ENCODE results near the gene SRSF10. TPM values are rescaled to one million over a fixed set of nuclear protein-coding genes. Genes with fewer than 3 reads are reported as not detected.
"Not testable (repeated sequence)": the region's sequence is repeated elsewhere in the genome, so short reads cannot be mapped to it uniquely, and the experiment has no call there.

SRSF10 gene
- total RNA-seq, 2 experiments from 2014 or later = 213 to 225 TPM

DNA sequence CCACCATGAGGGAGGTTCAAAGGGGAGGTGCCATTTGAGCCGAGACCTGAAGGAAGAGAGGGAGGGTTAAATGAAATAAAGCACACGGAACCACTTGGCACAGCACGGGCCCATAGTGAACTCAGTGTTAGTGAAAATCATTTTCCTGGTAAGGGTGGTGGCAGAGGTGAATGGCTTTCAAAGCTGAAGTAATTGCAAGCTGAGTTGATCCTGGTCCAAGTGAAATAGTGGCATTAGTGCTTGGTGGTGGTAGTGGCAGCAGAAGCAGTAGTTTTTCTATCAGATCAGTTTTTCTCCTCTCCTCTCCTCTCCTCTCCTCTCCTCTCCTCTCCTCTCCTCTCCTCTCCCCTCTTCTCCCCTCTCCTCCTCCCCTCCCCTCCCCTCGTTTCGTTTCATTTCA is 30.5 kb upstream of the SRSF10 start:
- ChIA-PET CTCF (interaction anchor here (1.0 kb wide), 1 partner anchor 1885 kb away, joined by 3 read pairs; no protein-coding TSS in a partner anchor), POLR2A (no interaction called here)
- H3K9me3 Mint-ChIP-seq (ENCODE audit: low read depth) = no peaks in the 10 kb centered on the region
- no peaks in the 10 kb centered on the region for H3K36me3 Mint-ChIP-seq (ENCODE audit: low read depth)
- H3K4me3 Mint-ChIP-seq = no peak overlapping the region
- ATAC-seq (no peak), DNase-seq (no peak)
- peaks cover 5% of the 10 kb centered on the region for H3K27me3 Mint-ChIP-seq
- H3K27ac Mint-ChIP-seq = no peak overlapping the region
- intact Hi-C loops (cut with DNase I, micrococcal nuclease) = no loop called here
- H3K4me1 Mint-ChIP-seq = no peaks in the 10 kb centered on the region

DNA sequence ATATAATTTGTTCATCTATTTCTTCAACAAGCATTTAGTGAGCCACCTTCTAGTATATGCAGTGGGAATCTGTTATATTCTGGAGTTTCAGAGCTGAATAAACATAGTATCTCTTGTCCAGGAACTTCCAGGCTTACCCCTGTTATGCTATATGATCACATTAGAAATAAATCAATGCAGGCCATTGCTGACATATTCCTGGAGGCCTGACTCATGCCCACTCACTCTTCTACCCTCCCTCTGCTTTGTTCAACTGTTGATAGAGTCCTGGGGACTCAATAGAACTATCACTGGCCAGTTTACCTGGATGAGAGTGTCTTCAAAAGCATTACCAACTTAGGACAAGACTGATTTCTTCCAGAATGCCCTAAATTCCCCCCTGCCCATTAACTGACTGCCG is 29.3 kb upstream of the SRSF10 start:
- intact Hi-C loops (cut with DNase I, micrococcal nuclease) = no loop called here
- DNase-seq (no peak), ATAC-seq (no peak)
- Mint-ChIP-seq H3K9me3 (ENCODE audit: low read depth) (no peaks in the 10 kb centered on the region), H3K27ac (no peak overlapping the region), H3K27me3 (peaks cover 5% of the 10 kb centered on the region), H3K36me3 (ENCODE audit: low read depth) (no peaks in the 10 kb centered on the region), H3K4me1 (no peaks in the 10 kb centered on the region), H3K4me3 (no peak overlapping the region)
- POLR2A ChIA-PET = no interaction called here
- CTCF ChIA-PET = no interaction called here

DNA sequence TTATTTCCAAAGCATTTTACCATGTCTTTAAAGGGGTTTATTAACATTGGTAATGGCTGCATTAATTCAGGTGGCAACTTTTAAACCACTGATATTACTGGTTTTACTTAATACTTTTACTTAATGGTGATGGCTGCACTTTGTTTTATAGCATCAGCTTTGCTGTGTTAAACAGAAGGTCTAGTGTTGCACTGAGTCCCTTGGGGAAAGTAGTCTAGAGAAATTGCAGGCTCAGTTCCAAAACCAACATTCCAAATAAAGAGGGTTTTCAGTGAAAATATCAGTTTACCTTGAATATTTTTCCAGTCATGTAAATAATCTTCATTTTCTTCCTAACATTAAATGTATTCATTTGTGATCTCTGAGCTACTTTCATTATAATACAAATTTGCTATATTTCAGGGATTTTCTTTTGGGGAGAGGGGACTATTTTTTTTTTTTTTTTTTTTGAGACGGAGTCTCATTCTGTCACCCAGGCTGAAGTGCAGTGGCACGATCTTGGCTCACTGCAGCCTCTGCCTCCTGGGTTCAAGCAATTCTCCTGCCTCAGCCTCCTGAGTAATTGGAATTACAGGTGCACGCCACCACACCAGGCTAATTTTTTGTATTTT is 28.6 kb upstream of the SRSF10 start:
- H3K9me3 Mint-ChIP-seq (ENCODE audit: low read depth); H3K27ac Mint-ChIP-seq; DNase-seq; H3K36me3 Mint-ChIP-seq (ENCODE audit: low read depth); H3K4me1 Mint-ChIP-seq; ATAC-seq; H3K27me3 Mint-ChIP-seq; H3K4me3 Mint-ChIP-seq; intact Hi-C loops (cut with DNase I, micrococcal nuclease): not testable (repeated sequence)
- ChIA-PET POLR2A (interaction anchor here (0.6 kb wide), 1 partner anchor 36 kb away, joined by 3 read pairs; no protein-coding TSS in a partner anchor), CTCF (interaction anchor here (0.7 kb wide), 1 partner anchor 1834 kb away, joined by 4 read pairs; no protein-coding TSS in a partner anchor)

DNA sequence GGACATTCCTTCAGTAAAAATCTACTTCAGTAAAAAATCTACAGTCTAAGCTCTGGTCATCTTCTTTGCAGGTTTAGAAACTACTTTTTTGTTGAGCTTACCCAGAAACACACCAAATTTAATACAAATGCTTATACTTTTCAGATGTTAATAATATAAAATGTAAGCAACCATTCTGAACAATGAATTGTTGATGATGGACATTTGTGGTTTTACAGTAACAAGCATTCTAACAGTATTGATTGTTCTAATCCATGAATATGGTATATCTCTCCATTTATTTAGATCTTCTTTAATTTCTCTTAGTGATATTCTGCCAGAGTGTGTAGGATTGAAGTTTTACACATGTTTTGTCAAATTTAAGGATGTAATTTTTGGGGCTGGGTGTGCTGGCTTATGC is 27.0 kb upstream of the SRSF10 start:
- Mint-ChIP-seq H3K4me3 (no peak overlapping the region), H3K4me1 (no peaks in the 10 kb centered on the region), H3K27ac (no peak overlapping the region), H3K27me3 (peaks cover 5% of the 10 kb centered on the region), H3K9me3 (ENCODE audit: low read depth) (no peaks in the 10 kb centered on the region), H3K36me3 (ENCODE audit: low read depth) (no peaks in the 10 kb centered on the region)
- DNase-seq (no peak), ATAC-seq (no peak)
- ChIA-PET POLR2A (no interaction called here), CTCF (no interaction called here)
- intact Hi-C loops (cut with DNase I, micrococcal nuclease) = no loop called here

DNA sequence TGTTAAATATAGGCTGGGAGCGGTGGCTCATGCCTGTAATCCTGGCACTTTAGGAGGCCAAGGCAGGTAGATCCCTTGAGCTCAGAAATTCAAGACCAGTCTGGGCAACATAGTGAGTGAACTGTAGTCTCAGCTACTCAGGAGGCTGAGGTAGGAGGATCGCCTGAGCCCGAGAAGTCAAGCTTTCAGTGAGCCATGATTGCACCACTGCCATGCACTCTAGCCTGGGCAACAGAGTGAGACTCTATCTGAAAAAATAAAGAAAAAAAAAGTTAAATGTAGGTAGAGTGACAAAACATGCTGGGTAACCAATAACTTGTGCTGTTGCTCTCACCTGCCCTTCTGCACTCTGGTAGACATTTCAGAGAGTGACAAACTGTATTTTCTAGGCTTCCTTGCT is 25.0 kb upstream of the SRSF10 start:
- POLR2A ChIA-PET = no interaction called here
- Mint-ChIP-seq H3K27me3 (peaks cover 5% of the 10 kb centered on the region), H3K36me3 (ENCODE audit: low read depth) (no peaks in the 10 kb centered on the region), H3K9me3 (ENCODE audit: low read depth) (no peaks in the 10 kb centered on the region), H3K4me1 (no peaks in the 10 kb centered on the region), H3K27ac (no peak overlapping the region), H3K4me3 (no peak overlapping the region)
- DNase-seq = no peak
- no peak for ATAC-seq
- CTCF ChIA-PET = no interaction called here
- intact Hi-C loops (cut with DNase I, micrococcal nuclease) = no loop called here

DNA sequence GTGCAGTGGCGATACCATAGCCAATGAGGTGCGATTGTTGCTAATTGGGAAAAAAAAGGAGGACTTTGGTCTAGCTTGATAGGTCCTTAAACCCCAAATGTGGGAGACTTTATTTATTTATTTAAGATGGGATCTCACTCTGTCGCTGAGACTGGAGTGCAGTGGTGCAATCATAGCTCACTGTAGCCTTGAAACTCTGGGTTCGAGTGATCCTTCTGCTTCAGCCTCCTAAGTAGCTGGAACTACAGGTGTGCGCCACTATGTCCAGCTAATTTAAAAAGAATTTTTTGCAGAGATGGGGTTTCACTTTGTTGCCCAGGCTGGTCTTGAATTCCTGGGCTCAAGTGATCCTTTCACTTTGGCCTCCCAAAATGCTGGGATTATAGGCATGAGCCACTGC is 24.0 kb upstream of the SRSF10 start:
- ATAC-seq (no peak), DNase-seq (no peak)
- Mint-ChIP-seq H3K4me3 (no peak overlapping the region), H3K27ac (no peak overlapping the region), H3K4me1 (peaks cover 2% of the 10 kb centered on the region), H3K36me3 (ENCODE audit: low read depth) (no peaks in the 10 kb centered on the region), H3K9me3 (ENCODE audit: low read depth) (no peaks in the 10 kb centered on the region), H3K27me3 (peaks cover 5% of the 10 kb centered on the region)
- CTCF ChIA-PET = interaction anchor here (0.6 to 0.7 kb wide), 5 partner anchors 15 to 877 kb away, joined by 3 to 5 read pairs (median 3); no protein-coding TSS in a partner anchor
- intact Hi-C loops (cut with DNase I, micrococcal nuclease) = no loop called here
- POLR2A ChIA-PET = no interaction called here

DNA sequence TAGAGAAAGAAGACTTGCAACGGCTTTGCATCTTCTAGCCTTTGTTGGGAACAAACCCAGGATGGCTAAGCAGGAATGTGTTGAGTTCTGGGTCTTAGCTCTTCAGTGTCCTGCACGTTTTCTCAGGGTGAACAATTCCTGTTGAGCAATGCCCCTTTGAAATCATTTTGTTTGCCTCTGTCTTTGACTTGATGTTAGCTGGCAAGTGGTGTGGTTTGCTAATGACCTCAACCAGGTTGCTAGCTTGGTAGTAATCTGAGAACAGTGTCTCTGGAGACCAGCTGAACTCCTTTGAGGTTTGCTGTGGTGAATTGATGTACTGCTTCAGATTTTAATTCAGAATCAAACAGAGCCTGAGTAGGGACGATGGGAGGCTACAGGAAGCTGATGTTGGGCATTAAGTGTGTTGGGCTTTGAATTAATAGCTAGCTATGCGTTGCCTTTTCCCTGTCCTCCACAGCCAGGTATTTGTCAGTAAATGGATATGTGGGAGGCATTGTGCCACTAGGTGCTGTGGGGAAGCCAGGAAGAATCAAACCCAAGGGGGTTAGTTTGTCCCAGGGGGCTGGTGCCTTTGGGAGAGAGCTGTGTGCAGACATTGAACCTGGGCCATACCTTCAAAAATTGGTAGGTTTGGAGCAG is 23.3 kb upstream of the SRSF10 start:
- DNase-seq (no peak), ATAC-seq (no peak)
- Mint-ChIP-seq H3K9me3 (ENCODE audit: low read depth) (no peaks in the 10 kb centered on the region), H3K4me1 (peaks cover 9% of the 10 kb centered on the region), H3K27me3 (peaks cover 5% of the 10 kb centered on the region), H3K4me3 (no peak overlapping the region), H3K27ac (no peak overlapping the region), H3K36me3 (ENCODE audit: low read depth) (no peaks in the 10 kb centered on the region)
- intact Hi-C loops (cut with DNase I, micrococcal nuclease) = no loop called here
- ChIA-PET CTCF (interaction anchor here (0.6 to 1.2 kb wide), 7 partner anchors 14 to 877 kb away, joined by 3 to 5 read pairs (median 3); no protein-coding TSS in a partner anchor), POLR2A (interaction anchor here (0.6 to 0.7 kb wide), 2 partner anchors 30 to 312 kb away, joined by 4 read pairs; partner anchors contain the start of gene RPL11)

DNA sequence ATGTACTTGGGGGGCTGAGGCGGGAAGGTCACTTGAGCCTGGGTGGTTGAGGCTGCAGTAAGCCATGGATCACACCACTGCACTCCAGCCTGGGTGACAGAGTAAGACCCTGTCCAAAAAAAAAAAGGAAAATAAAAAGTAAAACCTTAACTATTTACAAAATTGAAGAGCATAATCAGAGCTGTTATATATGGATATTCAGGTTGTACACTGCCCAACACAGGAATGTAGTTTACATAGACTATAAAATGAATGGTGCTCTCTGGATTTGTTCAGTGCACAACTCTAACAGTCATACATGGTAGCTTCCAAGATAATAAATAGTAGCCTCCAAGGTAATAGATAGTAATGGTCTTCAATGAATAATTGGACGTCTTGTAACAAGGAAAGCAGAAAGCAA is 22.6 kb upstream of the SRSF10 start:
- no peaks in the 10 kb centered on the region for H3K36me3 Mint-ChIP-seq (ENCODE audit: low read depth)
- intact Hi-C loops (cut with DNase I, micrococcal nuclease) = no loop called here
- no peak overlapping the region for H3K4me3 Mint-ChIP-seq
- ChIA-PET POLR2A (no interaction called here), CTCF (interaction anchor here (1.1 to 1.2 kb wide), 2 partner anchors 25 to 59 kb away, joined by 3 to 4 read pairs; no protein-coding TSS in a partner anchor)
- ATAC-seq (no peak), DNase-seq (no peak)
- H3K27me3 Mint-ChIP-seq = peaks cover 5% of the 10 kb centered on the region
- H3K4me1 Mint-ChIP-seq = peaks cover 9% of the 10 kb centered on the region
- H3K9me3 Mint-ChIP-seq (ENCODE audit: low read depth) = no peaks in the 10 kb centered on the region
- no peak overlapping the region for H3K27ac Mint-ChIP-seq

DNA sequence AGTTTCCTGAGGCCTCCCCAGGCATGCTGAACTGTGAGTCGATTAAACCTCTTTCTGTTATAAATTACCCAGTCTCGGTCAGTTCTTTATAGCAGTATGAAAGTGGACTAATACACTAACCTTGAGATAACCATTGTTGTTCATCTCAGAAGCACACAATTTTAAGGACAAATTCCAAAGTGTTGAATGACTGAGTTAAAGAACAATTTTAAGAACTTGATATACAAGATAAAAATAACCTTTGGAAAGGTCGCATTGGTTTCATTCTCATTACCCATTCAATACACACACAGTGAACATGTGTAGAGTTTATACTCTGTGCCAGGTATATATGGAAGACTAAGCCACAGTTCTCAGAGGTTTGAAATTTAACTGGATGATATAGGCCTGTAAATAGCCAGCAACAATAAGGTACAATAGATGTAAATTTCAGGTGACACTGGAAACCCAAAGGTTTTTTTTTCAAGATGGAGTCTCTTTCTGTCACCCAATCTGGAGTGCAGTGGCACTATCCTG is 19.1 kb upstream of the SRSF10 start:
- intact Hi-C loops (cut with DNase I, micrococcal nuclease) = no loop called here
- ChIA-PET CTCF (no interaction called here), POLR2A (no interaction called here)
- H3K27me3 Mint-ChIP-seq = no peaks in the 10 kb centered on the region
- peak overlapping the region; percentile 6 for H3K27ac Mint-ChIP-seq
- H3K9me3 Mint-ChIP-seq (ENCODE audit: low read depth) = no peaks in the 10 kb centered on the region
- H3K4me1 Mint-ChIP-seq = peaks cover 14% of the 10 kb centered on the region
- ATAC-seq (no peak), DNase-seq (no peak)
- H3K36me3 Mint-ChIP-seq (ENCODE audit: low read depth) = no peaks in the 10 kb centered on the region
- H3K4me3 Mint-ChIP-seq = no peak overlapping the region

DNA sequence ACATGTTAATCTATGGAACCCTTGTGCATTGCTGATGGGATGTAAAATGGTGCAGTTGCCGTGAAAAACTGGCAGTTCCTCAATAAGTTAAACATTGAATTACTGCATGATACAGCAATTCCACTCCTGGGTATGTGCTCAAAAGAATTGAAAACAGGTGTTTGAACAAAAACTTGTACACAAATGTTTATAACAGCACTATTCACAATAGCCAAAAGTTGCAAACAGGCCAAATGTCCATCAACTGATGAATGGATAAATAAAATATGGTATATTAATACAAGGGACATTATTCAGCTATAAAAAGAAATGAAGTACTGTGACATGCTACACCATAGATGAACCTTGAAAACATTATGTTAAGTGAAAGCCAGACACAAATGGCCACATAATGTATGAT is 17.7 kb upstream of the SRSF10 start:
- ChIA-PET CTCF (no interaction called here), POLR2A (no interaction called here)
- DNase-seq = no peak
- Mint-ChIP-seq H3K27ac (no peak overlapping the region), H3K9me3 (ENCODE audit: low read depth) (no peaks in the 10 kb centered on the region), H3K4me3 (no peak overlapping the region), H3K4me1 (peaks cover 14% of the 10 kb centered on the region), H3K27me3 (no peaks in the 10 kb centered on the region), H3K36me3 (ENCODE audit: low read depth) (no peaks in the 10 kb centered on the region)
- intact Hi-C loops (cut with DNase I, micrococcal nuclease) = no loop called here
- no peak for ATAC-seq

DNA sequence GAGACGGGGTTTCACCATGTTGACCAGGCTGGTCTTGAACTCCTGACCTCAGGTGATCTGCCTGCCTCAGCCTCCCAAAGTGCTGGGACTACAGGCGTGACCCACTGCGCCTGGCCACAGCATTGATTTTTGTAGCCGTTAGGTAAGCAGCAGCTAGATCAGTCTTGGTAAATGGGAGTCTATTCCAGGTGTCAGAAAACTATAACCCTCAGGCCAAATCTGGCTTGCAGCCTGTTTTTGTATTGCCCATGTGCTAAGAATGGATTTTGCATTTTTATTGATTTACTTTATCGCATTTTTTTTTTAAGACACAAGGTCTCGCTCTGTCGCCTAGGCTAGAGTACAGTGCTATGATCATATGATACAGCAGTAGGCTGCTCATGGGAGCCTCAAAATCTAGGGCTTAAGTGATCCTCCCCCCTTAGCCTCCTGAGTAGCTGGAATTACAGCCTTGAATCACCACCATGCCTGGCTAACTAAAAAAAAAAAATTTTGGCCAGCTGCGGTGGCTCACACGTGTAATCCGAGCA is 16.6 kb upstream of the SRSF10 start:
- POLR2A ChIA-PET = no interaction called here
- H3K9me3 Mint-ChIP-seq (ENCODE audit: low read depth) = no peaks in the 10 kb centered on the region
- no peaks in the 10 kb centered on the region for H3K36me3 Mint-ChIP-seq (ENCODE audit: low read depth)
- intact Hi-C loops (cut with DNase I, micrococcal nuclease) = no loop called here
- no peak overlapping the region for H3K4me3 Mint-ChIP-seq
- no peak overlapping the region for H3K27ac Mint-ChIP-seq
- no peaks in the 10 kb centered on the region for H3K27me3 Mint-ChIP-seq
- DNase-seq (no peak), ATAC-seq (no peak)
- CTCF ChIA-PET = no interaction called here
- peaks cover 14% of the 10 kb centered on the region for H3K4me1 Mint-ChIP-seq

DNA sequence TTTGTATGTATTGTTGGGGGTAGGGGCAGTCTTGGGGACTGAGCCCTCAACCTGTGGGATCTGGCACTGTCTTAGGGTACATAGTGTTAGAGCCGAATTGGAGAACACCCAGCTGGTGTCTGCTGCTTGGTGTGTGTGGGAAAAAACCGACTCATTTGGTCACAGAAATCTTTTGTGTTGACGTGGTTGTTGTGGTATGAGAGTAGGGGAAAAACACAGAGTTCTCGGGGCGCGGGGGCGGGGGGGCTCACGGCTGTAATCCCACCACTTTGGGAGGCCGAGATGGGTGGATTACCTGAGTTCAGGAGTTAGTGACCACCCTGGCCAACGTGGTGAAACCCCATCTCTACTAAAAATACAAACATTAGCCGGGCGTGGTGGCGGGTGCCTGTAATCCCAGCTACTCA is 15.3 kb upstream of the SRSF10 start:
- H3K27ac Mint-ChIP-seq = no peak overlapping the region
- intact Hi-C loops (cut with DNase I, micrococcal nuclease) = no loop called here
- H3K36me3 Mint-ChIP-seq (ENCODE audit: low read depth) = no peaks in the 10 kb centered on the region
- ChIA-PET CTCF (interaction anchor here (1.0 kb wide), 1 partner anchor 31 kb away, joined by 3 read pairs; no protein-coding TSS in a partner anchor), POLR2A (no interaction called here)
- no peak overlapping the region for H3K4me3 Mint-ChIP-seq
- DNase-seq (peak; percentile 37), ATAC-seq (peak; percentile 70)
- peaks cover 14% of the 10 kb centered on the region for H3K4me1 Mint-ChIP-seq
- no peaks in the 10 kb centered on the region for H3K27me3 Mint-ChIP-seq
- H3K9me3 Mint-ChIP-seq (ENCODE audit: low read depth) = no peaks in the 10 kb centered on the region

Measured in activated CD4-positive, alpha-beta T cell treated with anti-CD3 and anti-CD28 coated beads for 36 hours (primary cell).